ENCODE measurements around the gene ARL15. TPM values are rescaled to one million over a fixed set of nuclear protein-coding genes. Genes with fewer than 3 reads are reported as not detected.
"Not testable (repeated sequence)": the region's sequence is repeated elsewhere in the genome, so short reads cannot be mapped to it uniquely, and the experiment has no call there.

Gene ARL15
- polyA plus RNA-seq (2013) = 21.9 and 22.3 TPM in 2 replicates

DNA sequence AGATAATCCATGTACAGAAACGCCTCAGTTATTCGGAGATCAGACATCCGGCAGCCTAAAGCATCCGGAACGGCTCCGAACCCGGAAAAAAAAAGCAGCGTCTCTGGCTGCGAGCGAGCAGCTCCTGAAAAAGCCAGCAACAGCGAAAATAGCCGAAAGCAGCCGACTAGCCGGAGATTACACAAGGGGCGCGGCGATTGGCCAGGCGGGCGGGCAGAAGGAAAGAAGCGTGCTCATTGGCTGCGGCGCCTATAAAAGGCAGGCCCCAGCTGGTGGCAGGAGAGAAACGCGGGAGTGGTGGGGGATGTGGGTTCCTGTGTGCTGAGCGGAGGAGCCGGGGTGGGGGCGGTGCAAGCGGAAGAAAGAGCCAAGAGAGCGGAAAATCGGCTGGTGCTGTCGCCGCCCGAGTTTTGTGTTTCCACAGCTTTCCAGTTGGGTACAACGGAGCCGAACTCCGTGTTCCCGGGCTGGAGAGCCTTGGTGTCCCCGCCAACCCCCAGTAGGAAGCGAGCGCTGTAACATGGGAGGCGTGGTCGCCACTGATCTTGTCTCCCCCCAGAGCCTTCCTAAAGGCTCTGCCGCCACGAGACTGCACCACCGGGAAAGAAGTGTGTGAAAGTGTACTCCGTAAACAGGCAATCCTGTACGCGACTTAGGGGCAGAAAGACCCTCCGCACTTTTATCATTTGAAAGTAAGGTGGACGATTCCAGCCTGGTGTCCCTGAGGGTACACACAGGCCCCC is at the start of gene ARL15:
Gene ARL15, minus strand, starts transcription at position 141 of the 743 bp plus-strand sequence.
- peak; percentile 95 to 97 for DNase-seq
- WGBS (ENCODE audit: extremely low coverage, insufficient coverage, insufficient read length) = no CpG with 5 or more reads among the region's 50 CpGs

GRCh38 chr5:54360089-54360488 is 49.7 kb upstream of the ARL15 start:
- Histone ChIP-seq H3K18ac (ENCODE audit: low read length) (no peak overlapping the region), H3K23ac (ENCODE audit: low read length) (no peak overlapping the region), H3K36me3 (ENCODE audit: control insufficient read depth in 1 of 2, insufficient read depth in 2 of 2, low read length in 2 of 2) (no peaks in the 10 kb centered on the region), H2BK5ac (ENCODE audit: low read depth, low read length, poor library complexity) (no peak overlapping the region), H3K9ac (ENCODE audit: low read length) (no peak overlapping the region), H3K9me3 (ENCODE audit: insufficient read depth, low read depth, low read length) (no peaks in the 10 kb centered on the region), H4K91ac (ENCODE audit: low read depth, low read length) (no peak overlapping the region), H4K12ac (ENCODE audit: low read depth, low read length) (no peak overlapping the region), H3K27me3 (ENCODE audit: insufficient read depth, low read length) (no peaks in the 10 kb centered on the region), H2AK5ac (ENCODE audit: low read length) (no peak overlapping the region), H3K79me2 (ENCODE audit: control insufficient read depth, insufficient read depth, low read length, poor library complexity) (no peaks in the 10 kb centered on the region), H2BK12ac (ENCODE audit: low read length) (no peak overlapping the region), H3K4me3 (ENCODE audit: low read depth, low read length) (no peak overlapping the region), H2BK120ac (ENCODE audit: insufficient read depth, low read length, poor library complexity) (no peak overlapping the region), H3K79me1 (ENCODE audit: low read length) (no peaks in the 10 kb centered on the region), H2AFZ (ENCODE audit: insufficient read depth, low read length, poor library complexity) (no peak overlapping the region), H3K27ac (ENCODE audit: low read depth, low read length) (no peak overlapping the region), H3K4ac (ENCODE audit: low read depth, low read length) (no peak overlapping the region), H4K8ac (ENCODE audit: low read depth, low read length) (no peak overlapping the region), H3K4me1 (ENCODE audit: control insufficient read depth in 1 of 2, insufficient read depth in 2 of 2, low read length in 2 of 2) (no peaks in the 10 kb centered on the region), H3K4me2 (ENCODE audit: low read length) (no peak overlapping the region), H3K14ac (ENCODE audit: low read length) (no peak overlapping the region)
- WGBS (ENCODE audit: extremely low coverage, insufficient coverage, insufficient read length) = no CpG with 5 or more reads among the region's 5 CpGs
- no peak for DNase-seq

More for the DNA sequence above, at the start of gene ARL15:
- no peaks in the 10 kb centered on the region for H3K4me1 ChIP-seq (ENCODE audit: control insufficient read depth in 1 of 2, insufficient read depth in 2 of 2, low read length in 2 of 2)
- H3K9me3 ChIP-seq (ENCODE audit: insufficient read depth, low read depth, low read length) = no peaks in the 10 kb centered on the region
- no peaks in the 10 kb centered on the region for H3K36me3 ChIP-seq (ENCODE audit: control insufficient read depth in 1 of 2, insufficient read depth in 2 of 2, low read length in 2 of 2)
- H3K79me2 ChIP-seq (ENCODE audit: control insufficient read depth, insufficient read depth, low read length, poor library complexity) = peaks cover 3% of the 10 kb centered on the region
- peaks cover 12% of the 10 kb centered on the region for H3K79me1 ChIP-seq (ENCODE audit: low read length)
- H2AFZ ChIP-seq (ENCODE audit: insufficient read depth, low read length, poor library complexity) = peak within 1 kb of the TSS; percentile 28
- peak within 1 kb of the TSS; percentile 79 for H3K9ac ChIP-seq (ENCODE audit: low read length)
- peak within 1 kb of the TSS; percentile 30 for H3K4ac ChIP-seq (ENCODE audit: low read depth, low read length)
- H3K27me3 ChIP-seq (ENCODE audit: insufficient read depth, low read length) = no peaks in the 10 kb centered on the region
- peak within 1 kb of the TSS; percentile 82 for H3K4me3 ChIP-seq (ENCODE audit: low read depth, low read length)
- H3K14ac ChIP-seq (ENCODE audit: low read length) = peak within 1 kb of the TSS; percentile 58
- H3K23ac ChIP-seq (ENCODE audit: low read length) = no peak within 1 kb of the TSS
- H3K4me2 ChIP-seq (ENCODE audit: low read length) = peak within 1 kb of the TSS; percentile 100
- no peak within 1 kb of the TSS for H2AK5ac ChIP-seq (ENCODE audit: low read length)
- H4K12ac ChIP-seq (ENCODE audit: low read depth, low read length) = peak within 1 kb of the TSS; percentile 82
- H4K8ac ChIP-seq (ENCODE audit: low read depth, low read length) = peak within 1 kb of the TSS; percentile 81
- peak within 1 kb of the TSS; percentile 56 for H3K18ac ChIP-seq (ENCODE audit: low read length)
- peak within 1 kb of the TSS; percentile 83 for H4K91ac ChIP-seq (ENCODE audit: low read depth, low read length)
- H2BK5ac ChIP-seq (ENCODE audit: low read depth, low read length, poor library complexity) = peak within 1 kb of the TSS; percentile 88
- H2BK12ac ChIP-seq (ENCODE audit: low read length) = peak within 1 kb of the TSS; percentile 25
- peak within 1 kb of the TSS; percentile 63 for H3K27ac ChIP-seq (ENCODE audit: low read depth, low read length)
- H2BK120ac ChIP-seq (ENCODE audit: insufficient read depth, low read length, poor library complexity) = peak within 1 kb of the TSS; percentile 87

- Histone ChIP-seq H4K91ac (ENCODE audit: low read depth, low read length) (no peak overlapping the region), H3K36me3 (ENCODE audit: control insufficient read depth in 1 of 2, insufficient read depth in 2 of 2, low read length in 2 of 2) (peaks cover 2 to 3% of the 10 kb centered on the region in 2 experiments), H3K79me1 (ENCODE audit: low read length) (no peaks in the 10 kb centered on the region), H3K9me3 (ENCODE audit: insufficient read depth, low read depth, low read length) (peaks cover 6% of the 10 kb centered on the region), H3K4me3 (ENCODE audit: low read depth, low read length) (no peak overlapping the region), H2BK12ac (ENCODE audit: low read length) (no peak overlapping the region), H3K27me3 (ENCODE audit: insufficient read depth, low read length) (no peaks in the 10 kb centered on the region), H3K14ac (ENCODE audit: low read length) (no peak overlapping the region), H4K12ac (ENCODE audit: low read depth, low read length) (no peak overlapping the region), H2BK5ac (ENCODE audit: low read depth, low read length, poor library complexity) (no peak overlapping the region), H3K9ac (ENCODE audit: low read length) (no peak overlapping the region), H3K27ac (ENCODE audit: low read depth, low read length) (no peak overlapping the region), H3K4me2 (ENCODE audit: low read length) (no peak overlapping the region), H2AFZ (ENCODE audit: insufficient read depth, low read length, poor library complexity) (no peak overlapping the region), H3K79me2 (ENCODE audit: control insufficient read depth, insufficient read depth, low read length, poor library complexity) (no peaks in the 10 kb centered on the region), H3K23ac (ENCODE audit: low read length) (no peak overlapping the region), H2AK5ac (ENCODE audit: low read length) (no peak overlapping the region), H4K8ac (ENCODE audit: low read depth, low read length) (no peak overlapping the region), H2BK120ac (ENCODE audit: insufficient read depth, low read length, poor library complexity) (no peak overlapping the region), H3K4ac (ENCODE audit: low read depth, low read length) (no peak overlapping the region), H3K18ac (ENCODE audit: low read length) (no peak overlapping the region), H3K4me1 (ENCODE audit: control insufficient read depth in 1 of 2, insufficient read depth in 2 of 2, low read length in 2 of 2) (no peaks in the 10 kb centered on the region)
- no peak for DNase-seq
- WGBS (ENCODE audit: extremely low coverage, insufficient coverage, insufficient read length) = no CpG with 5 or more reads among the region's 4 CpGs
These were observed 47.2 kb upstream of the ARL15 start for GRCh38 chr5:54357408-54358058.

DNA sequence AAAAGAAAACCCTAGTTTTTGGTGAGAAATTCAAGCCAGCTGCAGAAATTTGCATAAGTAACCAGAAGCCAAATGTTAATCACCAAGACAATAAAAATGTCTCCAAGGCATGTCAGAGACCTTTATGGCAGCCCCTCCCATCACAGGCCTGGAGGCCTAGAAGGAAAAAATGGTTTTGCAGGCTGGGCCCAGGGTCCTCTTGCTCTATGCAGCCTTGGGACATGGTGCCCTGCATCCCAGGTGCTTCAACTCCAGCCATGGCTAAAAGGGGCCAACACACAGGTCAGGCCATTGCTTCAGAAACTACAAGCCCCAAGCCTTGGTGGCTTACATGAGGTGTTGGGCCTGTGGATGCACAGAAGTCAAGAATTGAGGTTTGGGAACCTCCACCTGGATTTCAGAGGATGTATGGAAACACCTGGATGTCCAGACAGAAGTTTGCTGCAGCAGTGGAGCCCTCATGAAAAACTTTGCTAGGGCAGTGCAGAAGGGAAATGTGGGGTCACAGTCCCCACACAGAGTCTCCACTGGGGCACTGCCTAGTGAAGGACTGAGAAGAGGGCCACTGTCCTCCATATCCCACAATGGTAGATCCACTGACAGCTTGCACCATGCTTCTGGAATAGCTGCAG is 43.7 kb upstream of the ARL15 start:
- not testable (repeated sequence) for DNase-seq; H3K18ac ChIP-seq (ENCODE audit: low read length); H4K8ac ChIP-seq (ENCODE audit: low read depth, low read length); H3K79me2 ChIP-seq (ENCODE audit: control insufficient read depth, insufficient read depth, low read length, poor library complexity); H3K4ac ChIP-seq (ENCODE audit: low read depth, low read length); H2AFZ ChIP-seq (ENCODE audit: insufficient read depth, low read length, poor library complexity); H3K4me2 ChIP-seq (ENCODE audit: low read length); H3K4me3 ChIP-seq (ENCODE audit: low read depth, low read length); H2BK120ac ChIP-seq (ENCODE audit: insufficient read depth, low read length, poor library complexity); H3K27ac ChIP-seq (ENCODE audit: low read depth, low read length); H3K9ac ChIP-seq (ENCODE audit: low read length); H2BK5ac ChIP-seq (ENCODE audit: low read depth, low read length, poor library complexity); H3K9me3 ChIP-seq (ENCODE audit: insufficient read depth, low read depth, low read length); H3K27me3 ChIP-seq (ENCODE audit: insufficient read depth, low read length); H3K79me1 ChIP-seq (ENCODE audit: low read length); H2BK12ac ChIP-seq (ENCODE audit: low read length); H2AK5ac ChIP-seq (ENCODE audit: low read length); H3K4me1 ChIP-seq (ENCODE audit: control insufficient read depth in 1 of 2, insufficient read depth in 2 of 2, low read length in 2 of 2); H4K91ac ChIP-seq (ENCODE audit: low read depth, low read length); H3K23ac ChIP-seq (ENCODE audit: low read length); H3K36me3 ChIP-seq (ENCODE audit: control insufficient read depth in 1 of 2, insufficient read depth in 2 of 2, low read length in 2 of 2); H3K14ac ChIP-seq (ENCODE audit: low read length); H4K12ac ChIP-seq (ENCODE audit: low read depth, low read length)

Measured in trophoblast cell (in vitro differentiated cells and primary cell).